Measurements from ENCODE around the gene MGAT4C.

- TF ChIP-seq CTCF (IDR thresholded peaks at IDR 0.05) (no peak), POLR2A (IDR thresholded peaks at IDR 0.05) (no peak), POLR2AphosphoS5 (IDR thresholded peaks at IDR 0.05; ENCODE audit: insufficient read depth in 1 of 2, low read depth in 1 of 2) (no peak)
Measured at GRCh38 chr12:86050010-86050409, 206.2 kb downstream of the MGAT4C start.
